ENCODE measurements around the gene RGS1. TPM values are rescaled to one million over a fixed set of nuclear protein-coding genes. Genes with fewer than 3 reads are reported as not detected.

The RGS1 gene
- total RNA-seq, 2 experiments from 2014 or later = 14.2 to 14.8 TPM

DNA sequence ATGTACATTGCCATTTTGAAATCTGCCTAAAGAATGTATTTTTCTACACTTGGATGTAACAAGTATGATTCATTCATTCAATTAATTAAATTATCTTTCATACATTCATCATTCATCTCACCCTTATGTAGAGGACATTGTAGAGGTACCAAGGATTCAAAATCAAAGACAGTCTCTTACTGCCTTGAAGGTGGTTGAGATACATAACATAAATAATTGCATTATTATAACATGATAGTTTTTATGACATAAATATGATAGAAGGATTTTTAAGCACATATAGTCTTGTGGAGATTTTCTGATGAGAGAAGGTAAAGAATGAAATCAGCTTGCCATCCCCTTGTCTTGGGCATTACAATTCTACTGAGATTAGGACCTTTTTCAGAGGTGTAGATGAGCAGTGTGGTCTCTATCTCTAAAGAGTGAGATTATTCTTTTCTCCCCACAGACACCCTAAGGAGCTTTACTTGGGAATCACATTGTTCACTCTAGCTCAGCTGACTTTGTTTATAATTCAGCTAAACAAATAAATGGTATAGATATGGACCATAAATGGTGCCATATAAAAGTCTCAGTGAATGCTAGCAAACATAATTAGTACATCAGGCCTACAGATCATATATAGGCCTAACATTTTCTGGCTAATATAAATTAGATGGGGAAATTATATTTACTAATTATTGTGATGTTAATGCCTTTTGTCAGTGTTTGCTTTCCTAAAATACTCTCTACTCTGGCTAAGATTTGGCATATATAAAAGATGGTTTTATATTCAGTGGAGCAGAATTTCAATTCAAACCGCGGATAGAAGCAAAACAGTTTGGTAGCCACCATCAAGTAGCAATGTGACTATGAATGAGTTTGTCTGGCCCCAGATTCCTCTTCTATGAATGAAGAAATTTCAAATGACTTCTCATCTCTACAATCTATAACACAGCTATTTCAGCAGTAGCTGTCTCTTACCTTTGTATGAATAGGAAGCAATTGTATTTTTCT is 1.9 kb downstream of the RGS1 start:
- no peak for DNase-seq
- Mint-ChIP-seq H3K9me3 (no peaks in the 10 kb centered on the region), H3K27me3 (no peaks in the 10 kb centered on the region), H3K4me3 (peak overlapping the region; percentile 75), H3K4me1 (peaks cover 71% of the 10 kb centered on the region), H3K36me3 (ENCODE audit: low read depth) (peaks cover 29% of the 10 kb centered on the region), H3K27ac (peak overlapping the region; percentile 57)
- ChIA-PET CTCF (interaction anchor here (0.8 to 2.6 kb wide), 5 partner anchors 26 to 100 kb away, joined by 3 to 9 read pairs (median 3); no protein-coding TSS in a partner anchor), POLR2A (no interaction called here)

DNA sequence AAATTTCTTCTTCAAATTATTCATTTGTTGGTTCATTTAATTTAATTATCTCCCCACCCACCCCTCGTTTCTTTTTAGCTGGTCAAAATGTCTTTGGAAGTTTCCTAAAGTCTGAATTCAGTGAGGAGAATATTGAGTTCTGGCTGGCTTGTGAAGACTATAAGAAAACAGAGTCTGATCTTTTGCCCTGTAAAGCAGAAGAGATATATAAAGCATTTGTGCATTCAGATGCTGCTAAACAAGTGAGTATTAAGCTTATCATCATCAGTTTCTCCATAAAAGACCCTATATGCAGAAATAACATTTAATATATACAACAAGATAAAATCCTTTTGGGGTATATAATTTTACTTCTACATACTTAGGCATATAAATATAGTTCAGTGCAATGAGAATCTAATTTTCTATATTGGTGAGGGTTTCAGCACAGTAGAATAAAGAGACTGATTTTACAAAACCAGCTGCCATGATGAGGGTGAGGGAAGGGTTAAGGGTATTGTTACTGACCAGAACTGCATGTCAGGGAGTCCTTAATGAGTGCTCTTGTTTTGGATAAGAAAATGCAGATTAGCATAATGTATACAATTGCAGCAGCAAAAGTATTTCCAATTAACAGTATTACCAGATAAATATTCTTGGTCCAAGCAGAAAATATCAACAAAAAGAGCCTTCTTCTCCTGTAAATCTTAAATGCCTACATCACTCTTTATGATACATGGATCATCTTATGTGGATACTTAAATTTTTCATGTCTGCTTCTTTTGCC is 2.8 kb downstream of the RGS1 start:
- DNase-seq = no peak
- Mint-ChIP-seq H3K27me3 (peaks cover 2% of the 10 kb centered on the region), H3K9me3 (no peaks in the 10 kb centered on the region), H3K4me1 (peaks cover 65% of the 10 kb centered on the region), H3K36me3 (ENCODE audit: low read depth) (peaks cover 29% of the 10 kb centered on the region), H3K4me3 (peak overlapping the region; percentile 75), H3K27ac (peak overlapping the region; percentile 42)
- CTCF ChIA-PET = interaction anchor here (0.8 to 2.6 kb wide), 7 partner anchors 28 to 105 kb away, joined by 3 to 9 read pairs (median 3); no protein-coding TSS in a partner anchor
- POLR2A ChIA-PET = no interaction called here

DNA sequence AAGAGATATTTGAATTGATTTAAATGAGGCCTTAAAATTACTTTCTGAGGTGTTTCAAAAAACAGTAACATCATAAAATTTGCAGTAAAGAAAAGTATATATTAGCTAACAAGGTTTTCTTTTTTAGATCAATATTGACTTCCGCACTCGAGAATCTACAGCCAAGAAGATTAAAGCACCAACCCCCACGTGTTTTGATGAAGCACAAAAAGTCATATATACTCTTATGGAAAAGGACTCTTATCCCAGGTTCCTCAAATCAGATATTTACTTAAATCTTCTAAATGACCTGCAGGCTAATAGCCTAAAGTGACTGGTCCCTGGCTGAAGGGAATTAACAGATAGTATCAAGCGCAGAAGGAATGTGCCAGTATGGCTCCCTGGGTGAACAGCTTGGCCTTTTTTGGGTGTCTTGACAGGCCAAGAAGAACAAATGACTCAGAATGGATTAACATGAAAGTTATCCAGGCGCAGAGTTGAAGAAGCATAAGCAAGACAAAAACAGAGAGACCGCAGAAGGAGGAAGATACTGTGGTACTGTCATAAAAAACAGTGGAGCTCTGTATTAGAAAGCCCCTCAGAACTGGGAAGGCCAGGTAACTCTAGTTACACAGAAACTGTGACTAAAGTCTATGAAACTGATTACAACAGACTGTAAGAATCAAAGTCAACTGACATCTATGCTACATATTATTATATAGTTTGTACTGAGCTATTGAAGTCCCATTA is 3.6 kb downstream of the RGS1 start:
- H3K4me1 Mint-ChIP-seq = peaks cover 56% of the 10 kb centered on the region
- H3K4me3 Mint-ChIP-seq = peak overlapping the region; percentile 75
- H3K36me3 Mint-ChIP-seq (ENCODE audit: low read depth) = peaks cover 29% of the 10 kb centered on the region
- CTCF ChIA-PET = interaction anchor here (0.8 to 2.6 kb wide), 6 partner anchors 29 to 106 kb away, joined by 3 to 9 read pairs (median 3); no protein-coding TSS in a partner anchor
- DNase-seq = peak; percentile 19
- peak overlapping the region; percentile 16 for H3K27ac Mint-ChIP-seq
- H3K9me3 Mint-ChIP-seq = no peaks in the 10 kb centered on the region
- POLR2A ChIA-PET = no interaction called here
- H3K27me3 Mint-ChIP-seq = peaks cover 2% of the 10 kb centered on the region

DNA sequence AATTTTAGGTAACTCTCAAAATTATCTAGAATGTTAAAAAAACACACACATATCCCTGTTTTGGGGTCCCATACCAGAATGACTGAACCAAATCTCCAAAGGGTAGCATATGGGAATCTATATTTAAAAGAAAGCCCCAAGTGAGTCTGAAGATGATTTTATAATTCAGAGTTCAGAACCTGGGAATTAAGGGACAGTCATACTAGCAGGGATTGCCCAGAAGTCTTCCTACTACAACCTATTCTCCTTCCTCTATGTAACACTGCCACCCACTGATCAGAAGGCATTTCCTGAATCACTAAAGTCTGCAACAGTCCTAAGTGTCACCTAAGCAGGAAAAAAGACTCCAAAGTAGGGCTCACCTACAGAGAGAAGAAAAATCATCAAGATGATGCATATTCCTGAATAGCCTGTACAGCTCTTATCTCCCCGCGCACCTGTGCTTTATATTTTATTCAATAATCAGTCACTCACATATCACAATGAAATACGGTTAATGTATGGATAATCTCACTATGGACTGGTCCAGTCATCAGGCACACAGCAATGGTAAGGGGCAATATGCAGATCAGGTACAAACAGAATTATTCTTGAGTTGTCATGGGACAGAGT is 4.9 kb downstream of the RGS1 start:
- Mint-ChIP-seq H3K27ac (no peak overlapping the region), H3K9me3 (no peaks in the 10 kb centered on the region), H3K4me3 (peak overlapping the region; percentile 40), H3K36me3 (ENCODE audit: low read depth) (peaks cover 29% of the 10 kb centered on the region), H3K27me3 (peaks cover 2% of the 10 kb centered on the region), H3K4me1 (peaks cover 48% of the 10 kb centered on the region)
- peak; percentile 40 for DNase-seq
- ChIA-PET POLR2A (no interaction called here), CTCF (no interaction called here)

DNA sequence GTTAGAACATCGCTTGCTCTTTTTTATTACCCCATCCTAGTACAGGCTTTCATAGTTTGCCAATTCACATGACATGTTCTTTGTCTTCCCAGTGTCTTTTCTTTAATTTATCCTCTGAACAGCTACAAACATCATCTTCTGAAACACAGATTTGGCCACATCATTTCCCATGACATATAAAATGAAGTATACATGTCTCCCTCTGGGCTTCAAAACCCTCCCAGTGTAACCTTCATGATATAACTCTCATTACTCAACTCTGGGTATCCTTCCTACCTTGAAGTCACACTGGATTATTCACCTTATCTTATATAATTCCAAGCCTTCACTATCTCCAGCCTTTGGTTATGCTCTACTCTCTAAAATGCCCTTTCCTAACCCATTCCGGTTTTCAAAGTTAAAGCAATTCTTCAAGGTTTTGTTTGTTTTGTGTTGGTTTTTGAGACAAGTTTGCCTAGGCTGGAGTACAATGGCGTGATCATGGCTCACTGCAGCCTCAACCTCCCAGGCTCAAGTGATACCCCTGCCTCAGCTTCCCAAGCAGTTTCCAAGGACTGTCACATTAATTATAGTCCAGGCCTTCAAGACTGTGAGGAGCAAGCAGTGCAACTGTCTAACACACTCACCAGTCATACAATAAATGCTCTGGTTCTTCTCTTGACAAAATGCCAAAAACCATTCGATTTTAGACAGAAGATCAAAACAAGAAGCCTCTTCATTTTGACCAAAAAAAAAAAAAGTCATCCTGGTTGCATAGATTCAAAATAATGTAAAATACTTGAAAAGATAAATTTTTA is 5.8 kb downstream of the RGS1 start:
- no peak overlapping the region for H3K27ac Mint-ChIP-seq
- H3K4me3 Mint-ChIP-seq = no peak overlapping the region
- ChIA-PET POLR2A (no interaction called here), CTCF (interaction anchor here (0.6 kb wide), 1 partner anchor 118 kb away, joined by 3 read pairs; no protein-coding TSS in a partner anchor)
- H3K27me3 Mint-ChIP-seq = peaks cover 2% of the 10 kb centered on the region
- peaks cover 43% of the 10 kb centered on the region for H3K4me1 Mint-ChIP-seq
- no peak for DNase-seq
- peaks cover 29% of the 10 kb centered on the region for H3K36me3 Mint-ChIP-seq (ENCODE audit: low read depth)
- no peaks in the 10 kb centered on the region for H3K9me3 Mint-ChIP-seq

DNA sequence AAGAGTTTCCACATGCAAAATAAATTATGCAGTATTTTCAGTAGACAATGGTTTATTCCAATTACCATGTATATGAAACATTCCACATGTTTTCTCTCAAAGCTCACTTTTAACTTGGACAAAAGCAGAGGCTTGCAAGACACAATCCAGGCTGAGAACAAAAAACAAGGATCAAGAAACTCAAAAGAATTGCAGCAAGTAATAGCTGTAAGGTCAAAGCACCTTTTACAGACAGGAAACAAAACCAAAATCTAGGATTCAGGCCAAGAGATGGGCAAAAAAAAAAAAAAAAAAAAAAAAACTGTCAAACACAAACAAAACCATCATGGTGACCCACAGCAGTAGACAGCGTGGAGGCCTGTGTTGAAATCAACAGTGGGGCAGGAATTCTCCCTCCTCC is 9.3 kb downstream of the RGS1 start:
- ChIA-PET CTCF (interaction anchor here (1.0 to 1.2 kb wide), 2 partner anchors 21 to 107 kb away, joined by 3 to 5 read pairs; no protein-coding TSS in a partner anchor), POLR2A (no interaction called here)
- Mint-ChIP-seq H3K27me3 (peaks cover 10% of the 10 kb centered on the region), H3K27ac (no peak overlapping the region), H3K36me3 (ENCODE audit: low read depth) (peaks cover 2% of the 10 kb centered on the region), H3K4me1 (peaks cover 13% of the 10 kb centered on the region), H3K9me3 (no peaks in the 10 kb centered on the region), H3K4me3 (no peak overlapping the region)
- DNase-seq = no peak

DNA sequence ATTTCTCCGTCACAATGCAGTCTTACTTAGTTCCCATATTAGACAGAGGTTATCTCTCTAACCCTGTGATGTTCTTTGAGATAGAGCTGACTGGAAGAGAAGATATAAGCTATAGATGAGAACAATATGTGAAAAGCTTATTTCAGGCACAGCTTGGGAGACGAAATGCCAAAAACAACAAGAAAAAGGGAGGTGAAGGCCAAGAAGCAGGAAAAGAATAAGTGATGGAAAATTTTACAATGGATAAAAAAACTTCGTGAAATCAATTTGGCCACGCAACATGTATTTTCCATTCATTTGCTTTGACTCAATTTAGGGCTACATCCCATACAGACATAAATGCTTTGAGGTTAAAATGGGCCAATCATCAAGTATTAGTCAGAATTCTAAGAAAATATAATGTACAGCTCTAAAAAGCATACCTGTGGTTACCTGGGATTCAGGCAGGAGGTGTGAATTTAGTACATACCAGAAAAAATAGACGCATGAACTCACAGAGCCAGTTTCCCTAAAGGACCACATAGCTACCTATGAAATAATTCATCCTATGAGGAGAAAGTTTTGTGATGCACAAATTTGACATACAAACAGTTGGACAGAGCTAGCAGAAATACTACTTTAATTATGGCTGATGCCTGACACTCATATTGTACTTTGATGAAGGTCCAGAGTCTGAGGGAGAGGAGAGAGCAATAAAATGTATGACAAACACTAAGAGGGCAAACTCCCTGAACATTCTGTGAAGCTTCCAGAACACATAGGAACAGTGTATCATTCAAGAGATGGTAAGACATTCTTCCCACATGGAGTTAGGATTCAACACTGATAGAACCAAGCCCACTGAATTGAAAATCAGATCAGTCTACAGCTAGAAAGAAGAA is 12.1 kb downstream of the RGS1 start:
- Mint-ChIP-seq H3K27me3 (peaks cover 16% of the 10 kb centered on the region), H3K36me3 (ENCODE audit: low read depth) (no peaks in the 10 kb centered on the region), H3K27ac (no peak overlapping the region), H3K9me3 (no peaks in the 10 kb centered on the region), H3K4me3 (no peak overlapping the region), H3K4me1 (peaks cover 8% of the 10 kb centered on the region)
- CTCF ChIA-PET = interaction anchor here (0.6 to 1.1 kb wide), 2 partner anchors 23 to 853 kb away, joined by 3 read pairs; no protein-coding TSS in a partner anchor
- no peak for DNase-seq
- POLR2A ChIA-PET = no interaction called here

DNA sequence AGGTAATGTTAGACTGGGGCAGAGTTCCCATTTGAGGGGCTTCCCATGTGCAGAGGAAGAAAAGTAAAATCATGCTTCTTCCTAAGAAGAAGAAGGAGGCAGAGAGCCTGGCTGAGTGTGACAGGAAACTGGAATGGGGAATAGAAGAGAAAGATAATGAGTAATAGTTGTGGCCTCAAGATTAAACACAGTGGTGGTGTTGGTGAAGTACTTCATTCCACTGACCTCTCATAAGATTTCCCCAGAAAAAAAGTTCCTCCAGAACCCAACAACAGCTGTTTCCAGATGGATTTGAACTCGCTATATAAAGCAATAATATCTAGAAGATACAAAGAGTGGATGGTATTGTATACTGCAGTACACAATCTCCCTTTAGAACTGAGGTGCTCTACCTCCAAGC is 13.0 kb downstream of the RGS1 start:
- no peak overlapping the region for H3K27ac Mint-ChIP-seq
- ChIA-PET POLR2A (no interaction called here), CTCF (no interaction called here)
- H3K9me3 Mint-ChIP-seq = no peaks in the 10 kb centered on the region
- H3K4me3 Mint-ChIP-seq = no peak overlapping the region
- H3K27me3 Mint-ChIP-seq = peaks cover 14% of the 10 kb centered on the region
- peaks cover 6% of the 10 kb centered on the region for H3K4me1 Mint-ChIP-seq
- H3K36me3 Mint-ChIP-seq (ENCODE audit: low read depth) = no peaks in the 10 kb centered on the region
- DNase-seq = no peak

DNA sequence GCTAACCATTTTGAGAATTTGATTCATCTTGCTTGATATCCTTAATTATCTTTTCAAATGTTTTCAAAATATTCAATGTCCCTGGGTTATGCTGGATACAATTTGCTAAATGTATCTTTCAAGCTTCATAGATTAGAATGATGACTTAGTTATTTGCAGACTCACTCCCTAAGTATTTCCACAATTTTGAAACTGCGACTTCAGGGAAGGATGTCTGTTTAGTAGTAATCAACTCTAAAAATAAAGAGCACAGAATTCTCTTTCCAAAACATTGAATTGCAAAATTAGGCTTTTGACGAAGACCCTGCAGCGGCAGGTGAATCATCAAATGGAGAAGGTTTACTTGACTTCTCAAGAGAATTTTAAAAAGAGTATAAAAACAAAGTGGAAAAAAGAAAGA is 14.2 kb downstream of the RGS1 start:
- Mint-ChIP-seq H3K36me3 (ENCODE audit: low read depth) (no peaks in the 10 kb centered on the region), H3K27ac (no peak overlapping the region), H3K4me1 (peaks cover 5% of the 10 kb centered on the region), H3K4me3 (no peak overlapping the region), H3K9me3 (no peaks in the 10 kb centered on the region), H3K27me3 (peaks cover 14% of the 10 kb centered on the region)
- no peak for DNase-seq
- CTCF ChIA-PET = interaction anchor here (0.9 kb wide), 1 partner anchor 115 kb away, joined by 3 read pairs; no protein-coding TSS in a partner anchor
- POLR2A ChIA-PET = no interaction called here

DNA sequence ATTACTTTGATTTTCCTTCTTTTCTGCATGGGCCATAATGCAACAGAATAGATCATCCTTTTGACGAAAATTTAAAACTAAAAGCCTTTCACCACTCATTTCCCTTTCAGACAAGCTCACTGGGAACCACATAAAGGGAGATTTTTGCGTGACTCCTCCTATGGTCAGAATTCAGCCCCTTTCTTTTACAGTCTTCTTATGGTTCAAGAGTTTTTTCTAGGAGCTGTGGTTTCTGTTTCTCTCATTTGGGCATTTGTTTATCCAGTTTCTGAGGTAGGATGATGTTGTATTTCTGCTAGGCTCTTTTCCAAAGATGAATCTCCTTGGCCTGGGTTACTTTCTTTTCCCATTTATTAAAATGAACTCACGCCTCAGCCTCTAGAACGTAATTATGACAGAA is 16.9 kb downstream of the RGS1 start:
- Mint-ChIP-seq H3K36me3 (ENCODE audit: low read depth) (no peaks in the 10 kb centered on the region), H3K27ac (no peak overlapping the region), H3K27me3 (peaks cover 20% of the 10 kb centered on the region), H3K4me1 (peaks cover 7% of the 10 kb centered on the region), H3K4me3 (no peak overlapping the region), H3K9me3 (no peaks in the 10 kb centered on the region)
- no peak for DNase-seq
- POLR2A ChIA-PET = no interaction called here
- CTCF ChIA-PET = no interaction called here
